PC-9 (cell line): ENCODE data around the gene CFAP92.

Source experiments
- CTCF ChIP-seq: fragments of 200-600 bp; sonication (generic); conservative IDR thresholded peaks from 2 replicates; pipeline ENCODE4 v1.6.1; 2017; ENCODE audit warnings: mixed run types, antibody characterized with exemption, mild to moderate bottlenecking, moderate library complexity
- EZH2 ChIP-seq: fragments of 200-600 bp; sonication (generic); IDR thresholded peaks from 2 replicates; pipeline ENCODE4 v1.8.0; 2017; ENCODE audit warnings: antibody characterized with exemption, low read depth

- no peak for TF ChIP-seq EZH2
- no peak for TF ChIP-seq CTCF
These were observed 23.0 kb upstream of the CFAP92 start for GRCh38 chr3:129016720-129017483.
